Stimulated activated CD4-positive, alpha-beta T cell treated with anti-CD3 and anti-CD28 coated beads, TNF-alpha, amount 100 ng/mL, for 24 hours (primary cell): ENCODE measurements around the gene PPIL4.

Source experiments
- DNase-seq, 3 experiments: peaks; one replicate each; pipeline ENCODE4 v3.0.0-alpha.2; 2020; ENCODE audit warnings: low read depth in 3 of 3

The PPIL4 gene

GRCh38 chr6:149545754-149546471 lies at the start of gene PPIL4:
Gene PPIL4 (minus strand): TSS chr6:149546043. CDS start chr6:149546005, 38 bp downstream.
- peak; percentile 93 to 96 (median 94) for DNase-seq

GRCh38 chr6:149593408-149593807 lies 47.6 kb upstream of the PPIL4 start:
- DNase-seq: no peak

GRCh38 chr6:149592983-149593382 lies 47.1 kb upstream of the PPIL4 start:
- DNase-seq: no peak

GRCh38 chr6:149586149-149586548 lies 40.3 kb upstream of the PPIL4 start:
- no peak for DNase-seq

GRCh38 chr6:149581349-149581748 lies 35.5 kb upstream of the PPIL4 start:
- DNase-seq: no peak

- no peak for DNase-seq
Measured at GRCh38 chr6:149580880-149581279, 35.0 kb upstream of the PPIL4 start.

GRCh38 chr6:149567945-149568585 lies 22.2 kb upstream of the PPIL4 start:
- no peak for DNase-seq

- no peak for DNase-seq
Measured at GRCh38 chr6:149567194-149567586, 21.3 kb upstream of the PPIL4 start.

- peak; percentile 16 to 45 (median 24) for DNase-seq
Measured at GRCh38 chr6:149566410-149567193, 20.8 kb upstream of the PPIL4 start.

GRCh38 chr6:149565527-149566409 lies 19.9 kb upstream of the PPIL4 start, which contains the start of gene GINM1:
Gene GINM1 (plus strand): TSS chr6:149566375. CDS start chr6:149566415, 40 bp downstream.
- peak; percentile 92 to 95 (median 93) for DNase-seq

- no peak for DNase-seq
Measured at GRCh38 chr6:149563928-149564325, 18.1 kb upstream of the PPIL4 start.

GRCh38 chr6:149563203-149563927 lies 17.5 kb upstream of the PPIL4 start:
- no peak for DNase-seq

GRCh38 chr6:149560736-149561135 lies 14.9 kb upstream of the PPIL4 start:
- DNase-seq: no peak

GRCh38 chr6:149559389-149559788 lies 13.5 kb upstream of the PPIL4 start:
- DNase-seq: no peak

- no peak for DNase-seq
Measured at GRCh38 chr6:149558029-149558428, 12.2 kb upstream of the PPIL4 start.

- DNase-seq: no peak
Measured at GRCh38 chr6:149551920-149552319, 6.1 kb upstream of the PPIL4 start.

GRCh38 chr6:149545258-149545753 lies 537 bp downstream of the PPIL4 start:
- DNase-seq: peak; percentile 25 to 50 (median 38)

- no peak for DNase-seq
Measured at GRCh38 chr6:149544646-149545257, 1.1 kb downstream of the PPIL4 start.

- DNase-seq: no peak
Measured at GRCh38 chr6:149541139-149541538, 4.7 kb downstream of the PPIL4 start.

GRCh38 chr6:149534742-149535141 lies 11.1 kb downstream of the PPIL4 start:
- no peak for DNase-seq
